Measurements from ENCODE around the gene PIEZO2.

PIEZO2 gene

GRCh38 chr18:10822456-10822855, 326.9 kb downstream of the PIEZO2 start:
- peaks cover 15% of the 10 kb centered on the region for H3K27me3 ChIP-seq (ENCODE audit: insufficient read depth, poor library complexity, severe bottlenecking)

GRCh38 chr18:10820681-10821080, 328.7 kb downstream of the PIEZO2 start:
- DNase-seq (ENCODE audit: low read depth in 1 of 2, low spot score in 1 of 2): no peak
- Histone ChIP-seq H3K27me3 (ENCODE audit: insufficient read depth, poor library complexity, severe bottlenecking) (peaks cover 15% of the 10 kb centered on the region), H3K4me3 (replicated peaks; ENCODE audit: insufficient read depth, low read length) (no peak overlapping the region), H3K27ac (replicated peaks) (no peak overlapping the region)
- TF ChIP-seq SPI1 (IDR thresholded peaks at IDR 0.05; ENCODE audit: borderline replicate concordance, low read depth) (no peak), GABPA (IDR thresholded peaks at IDR 0.05; ENCODE audit: low read depth) (no peak), CTCF (IDR thresholded peaks at IDR 0.05; ENCODE audit: insufficient read depth, low read length) (no peak), REST (IDR thresholded peaks at IDR 0.05; ENCODE audit: insufficient replicate concordance, low read depth) (no peak), POLR2AphosphoS5 (IDR thresholded peaks at IDR 0.05; ENCODE audit: low read depth) (no peak)

More at GRCh38 chr18:10822456-10822855, 326.9 kb downstream of the PIEZO2 start:
- no peak overlapping the region for H3K27ac ChIP-seq (replicated peaks)
- TF ChIP-seq GABPA (IDR thresholded peaks at IDR 0.05; ENCODE audit: low read depth) (no peak), POLR2AphosphoS5 (IDR thresholded peaks at IDR 0.05; ENCODE audit: low read depth) (no peak), CTCF (IDR thresholded peaks at IDR 0.05; ENCODE audit: insufficient read depth, low read length) (no peak), REST (IDR thresholded peaks at IDR 0.05; ENCODE audit: insufficient replicate concordance, low read depth) (no peak), SPI1 (IDR thresholded peaks at IDR 0.05; ENCODE audit: borderline replicate concordance, low read depth) (no peak)
- DNase-seq (ENCODE audit: low read depth in 1 of 2, low spot score in 1 of 2): peak in 1 of 2 experiments; percentile 17
- H3K4me3 ChIP-seq (replicated peaks; ENCODE audit: insufficient read depth, low read length): no peak overlapping the region

GRCh38 chr18:10814336-10814735, 335.0 kb downstream of the PIEZO2 start:
- TF ChIP-seq CTCF (IDR thresholded peaks at IDR 0.05; ENCODE audit: insufficient read depth, low read length) (no peak), GABPA (IDR thresholded peaks at IDR 0.05; ENCODE audit: low read depth) (no peak), SPI1 (IDR thresholded peaks at IDR 0.05; ENCODE audit: borderline replicate concordance, low read depth) (no peak), REST (IDR thresholded peaks at IDR 0.05; ENCODE audit: insufficient replicate concordance, low read depth) (no peak), POLR2AphosphoS5 (IDR thresholded peaks at IDR 0.05; ENCODE audit: low read depth) (no peak)
- Histone ChIP-seq H3K27me3 (ENCODE audit: insufficient read depth, poor library complexity, severe bottlenecking) (no peaks in the 10 kb centered on the region), H3K27ac (replicated peaks) (no peak overlapping the region), H3K4me3 (replicated peaks; ENCODE audit: insufficient read depth, low read length) (no peak overlapping the region)
- DNase-seq (ENCODE audit: low read depth in 1 of 2, low spot score in 1 of 2): no peak
